ENCODE measurements around the gene MACROD2. TPM values are rescaled to one million over a fixed set of nuclear protein-coding genes. Genes with fewer than 3 reads are reported as not detected.

The MACROD2 gene
- total RNA-seq, 4 donors from 2014 or later = 4.6 to 33.0 (median 8.3) TPM

- WGBS, 2 donors (ENCODE audit: low coverage in 1 of 2) = 58 to 93% methylated on average over 3 of the region's 3 CpGs
- no peaks in the 10 kb centered on the region for H3K4me1 ChIP-seq
- H3K27me3 ChIP-seq = no peaks in the 10 kb centered on the region
- no peak overlapping the region for H3K27ac ChIP-seq
- no peak overlapping the region for H3K4me3 ChIP-seq
- in situ Hi-C loops (cut with MboI; ENCODE audit: low pct_ligation_motif_present in 1 of 4, low pct_unique_long_range_greater_than_20kb in 1 of 4, low sequenced_read_pairs in 3 of 4) = loop anchor here in 3 of 4 donors (25.0 kb wide), 1 partner anchor 1056 kb away; no protein-coding TSS in a partner anchor
- TF ChIP-seq EP300 (IDR thresholded peaks at IDR 0.05; ENCODE audit: low read depth) = no peak
- TF ChIP-seq POLR2AphosphoS5 (IDR thresholded peaks at IDR 0.05) = no peak
- TF ChIP-seq, protein P1, sequence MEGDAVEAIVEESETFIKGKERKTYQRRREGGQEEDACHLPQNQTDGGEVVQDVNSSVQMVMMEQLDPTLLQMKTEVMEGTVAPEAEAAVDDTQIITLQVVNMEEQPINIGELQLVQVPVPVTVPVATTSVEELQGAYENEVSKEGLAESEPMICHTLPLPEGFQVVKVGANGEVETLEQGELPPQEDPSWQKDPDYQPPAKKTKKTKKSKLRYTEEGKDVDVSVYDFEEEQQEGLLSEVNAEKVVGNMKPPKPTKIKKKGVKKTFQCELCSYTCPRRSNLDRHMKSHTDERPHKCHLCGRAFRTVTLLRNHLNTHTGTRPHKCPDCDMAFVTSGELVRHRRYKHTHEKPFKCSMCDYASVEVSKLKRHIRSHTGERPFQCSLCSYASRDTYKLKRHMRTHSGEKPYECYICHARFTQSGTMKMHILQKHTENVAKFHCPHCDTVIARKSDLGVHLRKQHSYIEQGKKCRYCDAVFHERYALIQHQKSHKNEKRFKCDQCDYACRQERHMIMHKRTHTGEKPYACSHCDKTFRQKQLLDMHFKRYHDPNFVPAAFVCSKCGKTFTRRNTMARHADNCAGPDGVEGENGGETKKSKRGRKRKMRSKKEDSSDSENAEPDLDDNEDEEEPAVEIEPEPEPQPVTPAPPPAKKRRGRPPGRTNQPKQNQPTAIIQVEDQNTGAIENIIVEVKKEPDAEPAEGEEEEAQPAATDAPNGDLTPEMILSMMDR (IDR thresholded peaks at IDR 0.05) = no peak
- TF ChIP-seq POLR2A (IDR thresholded peaks at IDR 0.05) = no peak
- no peaks in the 10 kb centered on the region for H3K36me3 ChIP-seq
- no peaks in the 10 kb centered on the region for H3K9me3 ChIP-seq
- intact Hi-C loops (cut with DNase I; ENCODE audit: low total_unique reads) = no loop called here
- no peak for DNase-seq
Observed at GRCh38 chr20:15705975-15706374, 1710.7 kb downstream of the MACROD2 start.

DNA sequence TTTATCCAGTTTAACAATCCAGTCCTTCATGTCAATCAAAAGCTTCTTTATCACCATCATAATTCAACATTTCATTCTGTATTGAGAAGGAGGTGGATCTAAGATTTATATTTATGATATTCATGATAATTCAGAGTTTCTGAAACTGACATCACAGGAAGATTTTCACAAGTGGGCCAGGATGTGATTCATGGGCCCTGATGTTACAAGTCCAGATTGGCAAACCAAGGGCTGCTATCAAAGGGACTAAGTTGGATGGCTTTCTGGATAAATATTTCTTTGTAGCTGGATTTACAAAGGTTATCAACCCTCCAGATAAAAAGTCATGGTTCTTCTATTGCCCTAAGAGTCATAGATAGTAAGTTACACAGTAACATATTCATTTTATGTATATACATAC, 1711.4 kb downstream of the MACROD2 start:
- H3K4me3 ChIP-seq = no peak overlapping the region

GRCh38 chr20:15708984-15709598, 1713.8 kb downstream of the MACROD2 start:
- Histone ChIP-seq H3K27me3 (no peaks in the 10 kb centered on the region), H3K4me1 (no peaks in the 10 kb centered on the region), H3K4me3 (no peak overlapping the region), H3K9me3 (no peaks in the 10 kb centered on the region), H3K27ac (no peak overlapping the region), H3K36me3 (no peaks in the 10 kb centered on the region)
- WGBS, 2 donors (ENCODE audit: low coverage in 1 of 2) = 55 to 56% methylated on average over 8 to 9 of the region's 9 CpGs
- TF ChIP-seq POLR2AphosphoS5 (IDR thresholded peaks at IDR 0.05) = no peak
- TF ChIP-seq, protein P1 (IDR thresholded peaks at IDR 0.05) = peak; percentile 41 to 58 (median 44)
- no peak for TF ChIP-seq EP300 (IDR thresholded peaks at IDR 0.05; ENCODE audit: low read depth)
- no peak for TF ChIP-seq POLR2A (IDR thresholded peaks at IDR 0.05)
- in situ Hi-C loops (cut with MboI; ENCODE audit: low pct_ligation_motif_present in 1 of 4, low pct_unique_long_range_greater_than_20kb in 1 of 4, low sequenced_read_pairs in 3 of 4) (loop anchor here in 3 of 4 donors (25.0 kb wide), 1 partner anchor 1053 kb away; no protein-coding TSS in a partner anchor), intact Hi-C loops (cut with DNase I; ENCODE audit: low total_unique reads) (no loop called here)
- DNase-seq = peak; percentile 51

More for the DNA sequence above, 1711.4 kb downstream of the MACROD2 start:
- TF ChIP-seq EP300 (IDR thresholded peaks at IDR 0.05; ENCODE audit: low read depth) (no peak), POLR2AphosphoS5 (IDR thresholded peaks at IDR 0.05) (no peak), POLR2A (IDR thresholded peaks at IDR 0.05) (no peak)
- TF ChIP-seq, protein P1 (IDR thresholded peaks at IDR 0.05) = no peak
- Histone ChIP-seq H3K27me3 (no peaks in the 10 kb centered on the region), H3K9me3 (no peaks in the 10 kb centered on the region), H3K4me1 (no peaks in the 10 kb centered on the region), H3K27ac (no peak overlapping the region), H3K36me3 (no peaks in the 10 kb centered on the region)
- intact Hi-C loops (cut with DNase I; ENCODE audit: low total_unique reads) (no loop called here), in situ Hi-C loops (cut with MboI; ENCODE audit: low pct_ligation_motif_present in 1 of 4, low pct_unique_long_range_greater_than_20kb in 1 of 4, low sequenced_read_pairs in 3 of 4) (loop anchor here in 3 of 4 donors (25.0 kb wide), 1 partner anchor 1056 kb away; no protein-coding TSS in a partner anchor)
- no peak for DNase-seq

DNA sequence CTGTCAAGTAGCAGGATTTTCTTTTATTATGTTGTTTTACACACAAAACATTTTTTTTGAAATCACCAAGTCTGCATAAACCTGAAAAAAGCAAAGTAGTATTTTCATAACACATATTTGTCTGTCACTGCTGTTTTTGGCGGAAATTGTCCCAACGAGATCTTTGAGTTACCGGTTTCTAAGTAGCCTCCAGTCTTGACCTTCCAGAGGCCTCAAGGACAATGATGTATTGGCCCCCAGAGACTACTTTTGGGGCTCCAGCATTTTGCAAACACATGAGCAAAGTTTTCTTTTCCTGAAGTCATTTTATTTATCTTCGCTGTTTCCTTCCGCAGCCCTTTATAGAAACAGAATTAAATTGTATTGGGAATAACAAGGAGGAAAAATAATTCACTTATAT, 1715.3 kb downstream of the MACROD2 start:
- no peak overlapping the region for H3K4me3 ChIP-seq
- no peaks in the 10 kb centered on the region for H3K9me3 ChIP-seq
- 77 to 87% methylated on average over 5 of the region's 5 CpGs for WGBS, 2 donors (ENCODE audit: low coverage in 1 of 2)
- intact Hi-C loops (cut with DNase I; ENCODE audit: low total_unique reads) (no loop called here), in situ Hi-C loops (cut with MboI; ENCODE audit: low pct_ligation_motif_present in 1 of 4, low pct_unique_long_range_greater_than_20kb in 1 of 4, low sequenced_read_pairs in 3 of 4) (loop anchor here in 3 of 4 donors (25.0 kb wide), 1 partner anchor 1052 kb away; no protein-coding TSS in a partner anchor)
- no peaks in the 10 kb centered on the region for H3K27me3 ChIP-seq
- no peak overlapping the region for H3K27ac ChIP-seq
- H3K4me1 ChIP-seq = no peaks in the 10 kb centered on the region
- TF ChIP-seq EP300 (IDR thresholded peaks at IDR 0.05; ENCODE audit: low read depth) (no peak), POLR2A (IDR thresholded peaks at IDR 0.05) (no peak), POLR2AphosphoS5 (IDR thresholded peaks at IDR 0.05) (no peak)
- TF ChIP-seq, protein P1 (IDR thresholded peaks at IDR 0.05) = no peak
- H3K36me3 ChIP-seq = no peaks in the 10 kb centered on the region
- no peak for DNase-seq
